GM11168 (cell line): ENCODE measurements around the gene AGAP3.

ENCODE experiments used
- in situ Hi-C: fragments of 300-500 bp; cut with MboI; formaldehyde crosslinking; loops from one replicate; pipeline ENCODE4 v1.12.0; 2022; ENCODE audit warnings: low sequenced_read_pairs; ENCODE audit not compliant: unreplicated experiment

Gene AGAP3

GRCh38 chr7:151086802-151087244 is 548 bp downstream of the AGAP3 start:
- in situ Hi-C loops = no loop called here

- in situ Hi-C loops = no loop called here
Observed at GRCh38 chr7:151087245-151088018, 1.2 kb downstream of the AGAP3 start.

- in situ Hi-C loops = no loop called here
Observed at GRCh38 chr7:151088019-151088855, 2.0 kb downstream of the AGAP3 start.

- in situ Hi-C loops = no loop called here
Observed at GRCh38 chr7:151088856-151089699, 2.8 kb downstream of the AGAP3 start.

GRCh38 chr7:151089893-151090730 is 3.8 kb downstream of the AGAP3 start:
- in situ Hi-C loops = no loop called here

GRCh38 chr7:151091003-151091402 is 4.7 kb downstream of the AGAP3 start:
- in situ Hi-C loops = no loop called here

- in situ Hi-C loops = no loop called here
Observed at GRCh38 chr7:151091431-151091830, 5.2 kb downstream of the AGAP3 start.

GRCh38 chr7:151091988-151092387 is 5.7 kb downstream of the AGAP3 start:
- in situ Hi-C loops = no loop called here

- in situ Hi-C loops = no loop called here
Observed at GRCh38 chr7:151093748-151094147, 7.5 kb downstream of the AGAP3 start.

- in situ Hi-C loops = no loop called here
Observed at GRCh38 chr7:151094675-151095074, 8.4 kb downstream of the AGAP3 start.

GRCh38 chr7:151095123-151095797 is 9.0 kb downstream of the AGAP3 start:
- in situ Hi-C loops = no loop called here

- in situ Hi-C loops = no loop called here
Observed at GRCh38 chr7:151095828-151096475, 9.7 kb downstream of the AGAP3 start.

GRCh38 chr7:151099486-151100211 is 13.4 kb downstream of the AGAP3 start:
- in situ Hi-C loops = no loop called here

- in situ Hi-C loops = no loop called here
Observed at GRCh38 chr7:151100921-151101320, 14.6 kb downstream of the AGAP3 start.

GRCh38 chr7:151101621-151102396 is 15.5 kb downstream of the AGAP3 start:
- in situ Hi-C loops = no loop called here

GRCh38 chr7:151102991-151103390 is 16.7 kb downstream of the AGAP3 start:
- in situ Hi-C loops = no loop called here

GRCh38 chr7:151103973-151104372 is 17.7 kb downstream of the AGAP3 start:
- in situ Hi-C loops = no loop called here
